MM.1S (cell line): Measurements from ENCODE around the gene EFCAB6.

Experiments used
- CTCF ChIP-seq: fragments of 300-600 bp; sonication (generic); IDR thresholded peaks from 2 replicates; pipeline ENCODE4 v1.5.1; 2016; ENCODE audit warnings: antibody characterized with exemption, low read length, mixed read lengths
- EZH2 ChIP-seq: fragments of 300-600 bp; sonication (generic); optimal IDR thresholded peaks from 2 replicates; pipeline ENCODE3; 2017; ENCODE audit warnings: low read depth, mild to moderate bottlenecking, antibody characterized with exemption, low read length, mixed read lengths
- EZH2phosphoT487 ChIP-seq: fragments of 300-600 bp; sonication (generic); IDR thresholded peaks from 2 replicates; pipeline ENCODE4 v1.6.1; 2018; ENCODE audit warnings: antibody characterized with exemption, low read length

- no peak for TF ChIP-seq CTCF
- TF ChIP-seq EZH2phosphoT487, result no peak
- no peak for TF ChIP-seq EZH2
Measured at GRCh38 chr22:43795320-43795719, 16.8 kb downstream of the EFCAB6 start.
